ENCODE data around the gene HAPLN1.

DNA sequence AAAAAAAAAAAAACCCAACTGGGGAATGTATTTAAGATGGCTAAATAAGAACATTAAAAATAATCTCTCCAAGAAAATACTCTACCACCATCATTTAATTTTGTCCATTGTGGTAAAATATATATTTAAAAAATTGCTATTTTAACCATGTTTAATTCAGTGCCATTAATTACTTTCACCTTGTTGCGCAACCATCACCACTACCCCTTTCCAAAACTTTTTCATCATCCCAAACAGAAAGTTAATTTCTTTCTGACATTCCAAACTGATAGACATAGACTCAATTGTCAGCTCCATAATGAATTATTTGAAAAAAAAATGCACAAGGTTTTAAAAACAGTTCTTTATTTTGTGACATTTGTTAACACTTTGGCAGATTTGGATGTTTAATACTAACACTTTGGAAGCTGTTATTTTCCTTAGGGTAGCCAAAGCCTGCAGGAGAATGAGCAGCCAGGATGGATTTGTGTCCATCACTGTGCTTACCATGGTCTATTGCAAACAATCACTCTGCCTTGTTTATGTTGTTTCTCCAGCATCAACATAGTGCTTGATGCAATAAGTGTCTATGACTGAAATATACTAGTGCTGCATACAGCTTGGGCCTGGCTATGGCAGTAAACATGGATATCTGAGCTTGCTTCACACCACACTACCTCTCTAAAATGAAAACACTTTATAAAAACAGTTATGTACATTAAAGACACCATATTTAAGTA is 62.7 kb downstream of the HAPLN1 start:
- no peak for TF ChIP-seq CTCF (IDR thresholded peaks at IDR 0.05)
- no peak for TF ChIP-seq POLR2A (IDR thresholded peaks at IDR 0.05)
